Measurements from ENCODE around the gene AGTPBP1.

DNA sequence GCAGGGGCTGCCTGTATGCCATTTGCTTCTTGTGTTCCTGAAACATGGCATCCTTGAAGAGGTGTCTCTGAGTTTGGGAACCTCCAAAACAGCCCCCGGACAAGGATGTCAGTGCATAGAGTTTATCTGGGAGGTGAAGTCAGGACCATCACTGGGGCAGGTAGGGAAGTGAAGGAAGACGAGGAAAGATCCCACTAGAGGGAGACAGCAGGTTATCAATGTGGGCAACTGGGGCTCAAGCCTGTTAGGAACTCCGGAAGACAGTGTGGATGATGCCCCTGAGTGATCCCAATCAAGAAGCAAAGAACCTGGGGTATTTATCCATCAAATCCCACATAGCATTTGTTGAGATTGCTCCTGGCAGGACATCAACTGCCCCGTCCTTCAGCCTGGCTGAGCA is 233.1 kb downstream of the AGTPBP1 start:
- TF ChIP-seq, protein P1, sequence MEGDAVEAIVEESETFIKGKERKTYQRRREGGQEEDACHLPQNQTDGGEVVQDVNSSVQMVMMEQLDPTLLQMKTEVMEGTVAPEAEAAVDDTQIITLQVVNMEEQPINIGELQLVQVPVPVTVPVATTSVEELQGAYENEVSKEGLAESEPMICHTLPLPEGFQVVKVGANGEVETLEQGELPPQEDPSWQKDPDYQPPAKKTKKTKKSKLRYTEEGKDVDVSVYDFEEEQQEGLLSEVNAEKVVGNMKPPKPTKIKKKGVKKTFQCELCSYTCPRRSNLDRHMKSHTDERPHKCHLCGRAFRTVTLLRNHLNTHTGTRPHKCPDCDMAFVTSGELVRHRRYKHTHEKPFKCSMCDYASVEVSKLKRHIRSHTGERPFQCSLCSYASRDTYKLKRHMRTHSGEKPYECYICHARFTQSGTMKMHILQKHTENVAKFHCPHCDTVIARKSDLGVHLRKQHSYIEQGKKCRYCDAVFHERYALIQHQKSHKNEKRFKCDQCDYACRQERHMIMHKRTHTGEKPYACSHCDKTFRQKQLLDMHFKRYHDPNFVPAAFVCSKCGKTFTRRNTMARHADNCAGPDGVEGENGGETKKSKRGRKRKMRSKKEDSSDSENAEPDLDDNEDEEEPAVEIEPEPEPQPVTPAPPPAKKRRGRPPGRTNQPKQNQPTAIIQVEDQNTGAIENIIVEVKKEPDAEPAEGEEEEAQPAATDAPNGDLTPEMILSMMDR (IDR thresholded peaks at IDR 0.05; ENCODE audit: low read length) = no peak
- TF ChIP-seq EZH2 (optimal IDR thresholded peaks at IDR 0.05; ENCODE audit: low read depth, low read length) = no peak

Data from MM.1S (cell line).